Stimulated activated CD4-positive, alpha-beta T cell treated with anti-CD3 and anti-CD28 coated beads, Interleukin-1b, Interleukin-23, amount 100 ng/mL, for 4 hours (primary cell): ENCODE measurements around the gene FRMD4A.
"Not testable (repeated sequence)": the region's sequence is repeated elsewhere in the genome, so short reads cannot be mapped to it uniquely, and the experiment has no call there.

ENCODE experiments used
- DNase-seq, 2 donors: peaks; one replicate each; pipeline ENCODE4 v3.0.0-alpha.2; 2020; ENCODE audit warnings: low read depth in 2 of 2

The FRMD4A gene

DNA sequence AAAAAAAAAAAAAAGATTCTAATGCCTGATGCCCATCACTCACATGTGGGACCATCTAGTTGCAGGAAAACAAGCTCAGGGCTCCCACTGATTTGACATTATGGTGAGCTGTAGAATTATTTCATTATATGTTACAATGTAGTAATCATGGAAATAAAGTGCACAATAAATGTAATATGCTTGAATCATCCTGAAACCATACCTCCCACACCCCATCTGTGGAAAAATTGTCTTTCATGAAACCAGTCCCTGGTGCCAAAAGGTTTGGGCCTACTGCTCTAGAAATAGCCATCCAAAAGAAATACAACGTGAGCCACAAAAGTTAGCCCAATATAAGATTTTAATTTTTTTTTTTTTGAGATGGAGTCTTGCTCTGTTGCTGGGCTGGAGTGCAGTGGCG lies 478.8 kb downstream of the FRMD4A start:
- no peak for DNase-seq

DNA sequence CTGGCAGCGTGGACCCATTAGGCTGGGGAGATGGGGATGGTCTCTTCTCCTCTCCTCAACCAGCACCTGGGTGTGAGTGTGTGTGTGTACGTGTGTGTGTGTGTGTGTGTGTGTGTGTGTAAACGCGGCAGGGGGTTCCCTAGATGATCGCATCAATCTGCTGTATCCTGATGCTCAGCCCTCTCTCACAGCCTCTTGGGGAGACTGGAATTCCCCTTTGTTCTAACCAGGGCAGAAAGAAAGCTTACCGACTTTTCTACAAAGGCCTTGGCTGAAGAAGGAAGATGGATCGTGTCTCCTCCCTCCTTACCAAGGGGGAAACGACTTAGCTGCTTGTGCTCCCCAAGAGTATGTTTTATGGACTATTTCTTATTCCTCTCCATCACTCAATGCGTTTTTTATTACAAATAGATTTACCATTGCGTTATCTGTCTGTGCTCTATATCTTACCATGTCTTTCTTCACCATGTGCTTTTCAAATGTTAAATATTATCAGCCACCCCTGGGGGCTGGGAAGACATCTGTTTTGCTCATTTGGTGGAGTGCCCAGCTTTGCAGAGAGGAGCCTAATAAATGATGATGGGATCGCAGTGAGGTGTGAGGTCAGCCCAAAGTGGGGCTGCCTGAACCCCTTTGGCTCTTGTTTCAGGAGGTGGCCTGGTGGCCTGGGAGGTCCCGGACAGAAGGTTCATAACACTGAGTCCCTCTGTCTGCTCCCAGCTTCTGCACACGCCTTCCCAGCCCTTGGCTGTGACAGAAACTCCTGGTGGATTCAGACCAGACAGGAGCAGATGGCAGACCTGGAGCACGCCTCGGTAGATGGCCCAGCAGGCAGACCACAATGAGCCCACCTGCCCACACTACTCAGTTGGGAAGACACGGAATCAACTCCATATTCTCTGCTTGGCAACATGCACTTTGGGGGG lies 481.9 kb downstream of the FRMD4A start:
- no peak for DNase-seq

DNA sequence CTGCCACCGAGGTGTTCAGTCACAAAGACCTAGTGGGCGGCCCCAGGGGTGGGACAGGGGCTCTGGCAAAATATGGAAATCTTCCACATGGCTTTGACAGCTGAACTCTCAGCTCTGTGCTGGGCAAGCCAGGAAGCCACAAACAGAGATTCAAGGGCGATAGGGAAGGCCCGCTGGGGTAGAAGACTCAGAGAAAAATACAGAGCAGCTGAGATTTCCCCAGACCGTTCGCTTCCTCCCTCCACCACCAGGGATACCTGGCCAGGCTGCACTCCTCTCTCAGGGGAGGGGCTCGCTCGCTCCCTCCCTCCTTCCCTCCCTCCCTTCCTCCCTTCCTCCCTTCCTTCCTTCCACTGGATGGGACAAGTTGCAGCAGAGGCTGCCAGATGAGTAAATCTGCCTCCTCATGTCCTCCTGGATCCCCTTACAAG lies 483.5 kb downstream of the FRMD4A start:
- DNase-seq, result no peak

DNA sequence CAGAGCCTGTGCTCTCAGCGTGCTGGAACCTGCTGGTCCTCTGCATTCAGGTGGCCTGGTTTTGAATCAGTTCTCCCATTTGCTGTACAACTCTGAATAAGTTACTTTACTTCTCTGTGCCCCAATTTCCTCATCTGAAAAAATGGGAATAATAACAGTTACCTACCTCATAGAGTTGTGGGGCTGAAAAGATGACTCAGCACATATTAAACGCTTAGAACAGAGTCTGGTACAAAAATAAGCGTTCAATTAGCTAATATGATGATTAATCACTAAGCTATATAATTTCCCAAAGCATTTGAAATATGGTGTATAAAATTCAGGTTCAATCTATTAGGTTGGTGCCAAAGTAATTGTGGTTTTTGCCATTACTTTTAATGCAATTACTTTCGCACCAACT lies 484.8 kb downstream of the FRMD4A start:
- DNase-seq, result no peak

DNA sequence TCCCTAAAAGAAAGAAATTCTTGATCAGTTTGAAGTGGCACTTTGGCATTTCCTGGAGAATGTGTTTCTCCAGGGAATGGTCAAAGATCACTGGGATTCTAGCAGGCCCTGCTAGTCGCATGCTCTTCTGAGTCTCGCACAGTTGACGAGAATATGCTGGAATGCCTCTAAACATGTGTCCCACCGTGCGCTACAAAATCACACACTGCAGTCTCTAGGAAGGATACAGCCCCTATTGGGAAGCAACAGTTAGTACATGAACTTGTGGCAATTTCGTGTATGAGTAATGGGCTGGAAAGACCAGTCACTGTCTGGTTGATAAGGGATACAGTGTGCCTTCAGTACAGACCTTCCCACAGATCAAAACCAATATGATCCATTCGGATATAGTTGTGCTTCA lies 486.1 kb downstream of the FRMD4A start:
- no peak for DNase-seq

DNA sequence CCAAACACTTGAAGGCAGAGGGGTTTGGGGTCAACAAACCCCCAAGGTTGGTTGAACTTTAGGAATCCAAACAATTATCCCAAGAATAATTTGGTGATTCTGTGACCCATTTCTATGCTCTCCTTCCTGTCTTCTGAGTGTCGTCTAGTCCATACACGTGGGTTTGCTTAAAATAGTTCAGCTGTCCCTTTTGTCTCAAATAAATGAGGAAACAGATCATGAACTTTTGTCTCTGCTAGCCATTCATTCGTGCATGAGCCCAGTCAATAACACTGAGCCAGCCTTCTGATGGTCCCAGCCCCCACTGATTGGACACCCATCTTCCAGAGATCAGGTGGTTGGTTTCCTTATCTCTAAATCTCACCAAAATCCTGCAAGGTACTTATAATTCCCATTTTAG lies 488.6 kb downstream of the FRMD4A start:
- no peak for DNase-seq

DNA sequence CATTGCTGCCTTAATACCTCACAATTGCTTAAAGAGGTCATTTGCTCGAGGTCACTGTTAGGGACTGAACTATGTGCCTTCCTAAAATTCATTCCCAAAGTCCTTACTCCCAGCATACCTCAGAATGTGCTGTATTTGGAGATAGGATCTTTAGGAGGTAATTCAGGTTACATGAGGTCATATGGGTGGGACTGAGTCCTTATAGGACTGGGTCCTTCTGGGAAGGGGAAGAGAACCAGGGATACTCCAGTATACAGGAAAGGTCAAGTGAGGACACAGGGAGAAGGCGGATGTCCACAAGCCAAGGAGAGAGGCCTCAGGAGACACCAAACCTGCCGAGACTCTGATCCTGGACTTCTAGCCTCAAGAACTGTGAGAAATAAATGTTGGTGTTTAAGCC lies 490.7 kb downstream of the FRMD4A start:
- DNase-seq, result no peak

DNA sequence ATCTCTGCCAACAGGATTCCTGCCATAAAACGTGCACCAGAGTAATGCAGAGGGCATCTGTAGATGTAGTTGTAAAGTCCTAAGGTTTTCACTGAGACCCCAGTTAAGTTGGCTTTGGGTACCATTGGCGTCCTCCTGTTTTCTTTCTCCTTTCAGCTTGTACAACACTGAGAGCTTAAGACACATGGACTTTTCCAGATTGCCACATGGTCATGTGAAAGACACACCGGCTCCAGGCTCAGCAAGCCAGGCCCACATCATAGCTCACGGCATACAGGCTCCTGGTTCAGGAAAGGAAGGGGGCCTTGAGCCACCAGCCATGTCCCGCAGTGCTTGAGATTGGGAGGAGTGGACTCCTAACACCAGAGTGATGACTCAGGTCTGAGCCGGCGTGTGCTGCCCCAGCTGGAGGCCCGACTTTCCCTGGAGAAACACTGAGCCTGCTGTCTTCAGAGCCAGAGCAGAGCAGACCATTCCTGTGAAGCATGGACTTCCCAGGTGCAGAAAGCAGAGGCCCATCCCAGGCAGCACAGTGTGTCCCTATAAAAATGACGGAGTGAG lies 491.2 kb downstream of the FRMD4A start:
- DNase-seq, result no peak

DNA sequence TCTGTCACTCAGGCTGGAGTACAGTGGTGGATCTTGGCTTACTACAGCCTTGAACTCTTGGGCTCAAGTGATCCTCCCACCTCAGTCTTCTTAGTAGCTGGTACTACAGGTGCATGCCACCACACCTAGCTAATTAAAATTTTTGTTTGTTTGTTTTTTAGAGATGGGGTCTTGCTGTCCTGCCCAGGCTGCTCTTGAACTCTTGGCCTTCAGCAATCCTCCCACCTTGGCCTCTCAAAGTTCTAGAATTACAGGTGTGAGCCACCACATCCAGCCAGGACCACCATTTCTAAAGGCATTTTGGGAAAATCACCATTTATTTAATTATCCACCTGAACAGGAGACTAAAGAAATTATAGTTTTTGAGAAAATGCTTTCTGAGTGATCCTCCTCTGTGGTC lies 491.7 kb downstream of the FRMD4A start:
- no peak for DNase-seq

DNA sequence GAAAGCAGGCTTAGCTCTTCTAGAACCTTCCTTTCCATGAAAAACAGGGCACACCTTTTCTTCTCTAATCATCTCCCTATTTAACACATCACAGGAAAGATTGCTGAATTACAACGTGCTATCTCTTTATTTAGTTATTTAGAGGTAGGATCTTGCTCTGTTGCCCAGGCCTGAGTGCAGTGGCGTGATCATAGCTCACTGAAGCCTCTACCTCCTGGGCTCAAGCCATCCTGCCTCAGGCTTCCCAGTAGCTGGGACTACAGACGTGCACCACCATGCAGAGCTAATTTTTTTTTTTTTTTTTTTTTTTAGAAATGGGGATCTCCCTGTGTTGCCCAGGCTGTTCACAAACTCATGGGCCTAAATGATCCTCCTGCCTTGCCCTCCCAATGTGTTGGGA lies 492.8 kb downstream of the FRMD4A start:
- no peak for DNase-seq

DNA sequence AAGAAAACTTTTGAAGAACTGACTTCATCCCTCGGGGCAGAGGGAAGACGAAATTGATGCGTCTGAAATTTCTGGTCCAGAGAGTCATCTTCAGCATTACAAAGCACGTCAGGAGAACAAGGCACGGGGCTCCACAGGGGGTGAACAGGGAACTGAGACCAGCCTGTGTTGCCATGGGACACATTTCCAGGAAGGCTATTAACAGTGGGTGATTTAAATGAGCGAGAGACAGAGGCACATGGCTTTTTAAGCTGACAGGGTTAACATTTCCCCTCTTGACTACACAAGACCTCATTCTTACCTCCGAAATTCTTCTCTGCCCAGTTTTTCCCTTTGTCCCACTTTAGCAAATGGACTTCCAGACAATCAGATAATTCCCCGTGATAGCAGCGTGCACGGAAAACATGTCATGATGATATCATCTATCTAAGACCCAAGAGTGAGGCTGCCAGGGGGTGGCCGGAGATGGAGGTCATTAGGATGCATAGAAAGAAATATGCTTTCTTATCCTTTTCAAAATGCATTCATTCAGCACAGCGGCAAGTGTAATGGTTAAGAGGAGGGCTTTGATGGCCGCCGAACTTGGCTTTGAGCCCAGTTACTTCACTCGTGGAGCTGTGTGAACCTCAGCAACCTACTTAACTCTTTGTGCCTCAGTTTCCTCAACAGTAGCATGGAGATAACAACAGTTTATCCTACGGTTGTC lies 496.0 kb downstream of the FRMD4A start:
- DNase-seq, result no peak

DNA sequence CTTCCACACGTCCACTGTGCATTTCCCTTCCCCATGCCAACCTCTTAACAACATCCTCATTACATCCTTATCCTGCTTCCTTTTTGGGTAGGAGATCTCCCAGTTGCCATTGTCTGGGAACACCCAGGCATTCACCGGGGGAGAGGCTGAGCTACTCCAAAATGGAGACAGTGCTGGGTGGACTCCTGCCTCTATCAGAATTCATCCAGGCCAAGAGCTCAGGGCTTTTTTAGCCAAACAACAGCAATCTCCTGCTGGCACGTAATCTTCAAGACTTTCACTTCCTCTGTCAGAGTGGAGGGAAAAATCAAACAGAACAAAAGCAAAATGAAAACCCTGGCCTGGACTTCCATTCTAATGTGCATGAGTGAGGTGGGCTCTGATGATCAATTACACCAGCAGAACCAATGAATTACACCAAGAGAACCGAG lies 499.0 kb downstream of the FRMD4A start:
- DNase-seq, result no peak

DNA sequence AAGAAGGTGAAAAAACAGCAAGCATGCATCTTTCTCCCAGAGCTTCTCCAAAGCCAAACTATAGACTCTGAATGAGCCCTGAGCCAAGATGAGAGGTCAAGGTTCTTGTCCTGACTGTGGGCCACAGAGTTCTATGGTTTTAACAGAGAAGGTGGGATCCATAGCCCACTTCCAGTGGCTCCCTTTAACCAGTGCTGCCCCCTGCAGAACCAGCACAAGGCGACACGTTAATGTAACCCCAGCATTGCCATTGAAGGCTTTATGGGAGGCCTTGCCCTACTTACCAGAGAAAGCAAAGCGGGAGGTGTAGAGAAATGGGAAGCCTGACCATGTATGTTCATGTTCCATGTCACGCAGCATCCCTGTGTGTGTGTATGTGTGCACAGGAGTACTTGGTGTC lies 500.3 kb downstream of the FRMD4A start:
- no peak for DNase-seq

DNA sequence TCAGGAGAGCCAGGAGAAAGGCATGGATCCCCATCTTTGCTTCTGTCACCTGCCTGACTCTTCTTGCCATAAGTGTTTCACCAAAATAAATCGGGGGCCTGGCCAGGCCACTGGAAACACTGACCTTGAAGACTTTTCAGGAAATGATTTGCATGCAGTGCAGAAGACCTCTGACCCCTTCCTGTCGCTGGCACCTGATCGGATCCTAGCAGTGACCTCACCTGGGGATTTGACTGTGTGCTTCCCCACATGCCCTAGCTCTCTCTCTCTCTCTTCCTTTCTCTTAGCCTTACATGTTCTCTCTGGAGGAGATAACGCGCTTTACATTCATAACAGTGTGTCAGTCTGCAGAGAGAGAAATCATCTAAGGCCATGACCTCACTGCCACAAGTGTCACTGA lies 500.9 kb downstream of the FRMD4A start:
- no peak for DNase-seq

DNA sequence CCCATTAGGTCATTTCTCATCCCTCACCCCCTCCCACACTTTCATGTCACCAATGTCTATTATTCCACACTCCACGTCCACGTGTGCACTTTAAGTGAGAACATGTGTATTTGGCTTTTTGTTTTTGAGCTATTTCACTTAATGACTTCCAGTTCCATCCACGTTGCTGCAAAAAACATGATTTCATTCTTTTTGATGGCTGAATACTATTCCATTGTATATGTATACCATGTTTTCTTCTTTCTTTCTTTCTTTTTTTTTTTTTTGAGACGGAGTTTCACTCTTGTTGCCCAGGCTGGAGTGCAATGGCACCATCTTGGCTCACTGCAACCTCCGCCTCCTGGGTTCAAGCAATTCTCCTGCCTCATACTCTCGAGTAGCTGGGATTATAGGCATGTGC lies 502.4 kb downstream of the FRMD4A start:
- DNase-seq, result not testable (repeated sequence)

DNA sequence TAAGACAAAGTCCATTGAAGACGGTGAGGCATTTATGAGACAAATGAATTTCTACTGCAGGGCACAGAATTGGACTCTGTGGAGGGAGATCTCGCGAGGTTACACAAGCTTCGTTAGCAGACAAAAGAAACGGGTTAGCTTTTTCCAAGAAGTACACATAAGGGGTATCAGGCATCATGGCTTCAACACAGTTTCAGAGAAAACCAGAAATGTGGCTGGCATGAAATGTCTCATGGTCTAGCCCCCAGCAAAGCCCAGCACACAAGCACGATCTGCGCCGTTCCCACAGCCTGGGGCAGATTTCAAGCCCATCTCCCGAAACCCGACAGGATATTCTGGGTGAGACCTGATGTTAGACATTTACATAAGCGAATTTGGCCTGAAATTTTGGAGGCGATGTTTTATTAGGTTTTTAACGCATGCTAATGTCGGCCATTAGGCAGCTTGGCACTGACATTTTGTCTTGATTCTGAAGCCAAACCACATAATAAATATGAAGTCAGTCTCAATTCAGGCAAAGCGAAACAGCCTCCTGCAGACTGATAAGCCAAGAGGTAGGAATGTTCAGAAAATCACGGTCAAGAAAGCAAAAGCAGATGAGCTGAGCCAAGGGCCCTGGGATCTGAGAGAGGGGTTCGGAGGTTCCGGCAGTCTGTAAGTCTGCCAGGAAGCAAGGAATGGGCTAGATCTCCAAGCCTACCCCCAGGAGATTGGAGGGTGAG lies 503.5 kb downstream of the FRMD4A start:
- no peak for DNase-seq

DNA sequence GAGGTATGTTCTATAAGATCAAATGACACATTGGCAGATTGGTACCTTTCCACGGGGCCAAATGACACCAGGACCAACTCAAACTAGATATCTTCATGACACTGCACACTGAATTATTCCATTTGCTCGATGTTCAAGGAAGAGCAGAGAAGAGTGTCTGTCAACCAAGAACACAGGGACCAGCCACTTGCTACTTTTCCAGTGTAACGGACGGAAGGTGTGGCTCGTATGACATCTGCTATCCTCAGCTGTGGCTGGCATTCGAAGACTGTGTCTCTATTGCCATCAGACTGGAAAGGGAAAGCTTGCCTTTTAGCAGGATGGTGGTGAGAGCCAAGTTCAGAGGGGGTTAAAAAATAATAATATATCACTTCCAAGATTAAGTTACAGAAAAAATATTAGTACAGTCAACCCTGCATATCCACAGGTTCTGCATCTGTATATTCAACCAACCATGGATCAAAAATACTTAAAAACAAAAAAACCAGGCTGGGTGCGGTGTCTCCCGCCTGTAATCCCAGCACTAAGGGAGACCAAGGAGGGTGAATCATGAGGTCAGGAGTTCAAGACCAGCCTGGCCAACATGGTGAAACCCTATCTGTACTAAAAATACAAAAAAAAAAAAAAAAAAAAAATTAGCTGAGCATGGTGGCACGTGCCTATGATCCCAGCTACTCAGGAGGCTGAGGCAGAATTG lies 506.9 kb downstream of the FRMD4A start:
- no peak for DNase-seq

DNA sequence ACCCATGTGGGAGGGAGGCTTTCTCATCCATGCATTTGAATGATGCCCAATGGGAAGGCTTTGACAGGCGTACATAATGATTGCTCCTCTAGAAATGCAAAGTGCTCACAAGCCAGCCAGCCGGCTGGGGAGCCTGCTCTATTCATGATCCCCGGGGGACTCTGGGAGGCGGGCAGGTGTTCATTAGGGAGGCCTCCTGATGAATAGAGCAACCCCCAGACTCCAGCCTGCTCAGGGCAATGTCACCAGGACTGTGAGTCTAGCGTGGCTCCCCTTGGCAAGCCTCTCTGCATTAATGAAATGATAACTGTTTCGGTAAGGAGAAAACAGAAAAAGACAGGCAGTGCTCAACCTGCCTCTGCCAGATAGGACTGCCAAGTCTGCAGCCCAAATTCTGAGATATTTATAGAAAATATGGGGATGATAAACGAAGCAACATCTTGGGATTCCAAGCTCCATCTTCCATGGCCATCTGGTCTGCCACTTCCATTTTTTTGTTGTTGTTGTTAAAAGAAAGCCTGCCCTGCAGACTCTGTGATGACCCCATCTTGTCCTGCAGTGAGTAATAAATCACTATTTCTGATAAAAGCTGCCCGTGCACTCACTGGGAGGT lies 507.5 kb downstream of the FRMD4A start:
- DNase-seq, result no peak

DNA sequence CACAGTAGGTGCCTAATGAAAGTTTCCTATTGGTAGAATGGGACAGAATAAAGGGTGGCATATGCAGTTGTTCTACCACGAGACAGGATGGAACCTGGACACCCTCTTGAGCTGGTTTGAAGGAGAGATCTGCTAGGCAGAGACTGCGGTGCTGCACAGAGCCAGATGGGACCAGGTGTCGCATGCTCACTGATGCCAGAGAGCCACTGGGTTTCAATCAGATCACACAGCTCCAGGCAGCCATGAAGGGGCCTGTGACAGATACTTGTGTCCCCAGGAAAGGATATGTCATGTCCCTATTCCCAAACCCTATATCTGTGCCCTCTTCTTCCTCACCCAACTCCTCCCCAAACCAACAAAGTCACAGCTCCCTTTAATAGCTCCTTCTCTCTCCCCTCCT lies 508.2 kb downstream of the FRMD4A start:
- no peak for DNase-seq

DNA sequence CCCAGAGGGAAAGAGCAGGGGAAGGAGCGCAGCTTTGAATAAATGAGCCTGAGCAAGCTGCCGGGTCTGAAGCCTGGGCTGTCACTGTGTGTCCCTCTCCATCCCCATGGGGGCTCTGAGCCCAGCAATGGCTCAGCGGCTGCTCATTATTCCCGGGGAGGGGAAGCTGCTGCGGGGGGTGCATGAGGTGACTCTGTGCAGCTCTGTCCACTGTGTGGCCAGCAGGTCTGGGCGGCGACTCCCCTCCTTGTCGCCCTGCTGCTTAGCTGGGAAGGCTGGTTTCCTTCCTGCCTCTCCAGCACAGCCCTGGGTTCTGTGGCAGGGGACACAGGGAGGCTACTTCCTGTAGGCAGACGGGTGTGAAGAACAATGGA lies 509.8 kb downstream of the FRMD4A start:
- no peak for DNase-seq
